GM12878 (cell line): Measurements from ENCODE around the gene CENPE. TPM values are rescaled to one million over a fixed set of nuclear protein-coding genes. Genes with fewer than 3 reads are reported as not detected.

Source experiments
- BCL11A ChIP-seq: IDR thresholded peaks from 2 replicates; pipeline ENCODE4 v1.6.1; 2011; ENCODE audit warnings: low read depth, low read length
- CHD1 ChIP-seq: IDR thresholded peaks from 2 replicates; pipeline ENCODE4 v1.6.1; 2012; ENCODE audit warnings: low read depth, low read length, improper control_type of control experiment
- CHD4 ChIP-seq: fragments of 200-600 bp; sonication (generic); IDR thresholded peaks from 2 replicates; pipeline ENCODE4 v1.6.1; 2016; ENCODE audit warnings: mild to moderate bottlenecking
- DPF2 ChIP-seq: fragments of 450-650 bp; IDR thresholded peaks from 2 replicates; pipeline ENCODE4 v1.6.1; 2017; ENCODE audit warnings: mild to moderate bottlenecking
- FOXM1 ChIP-seq: IDR thresholded peaks from 2 replicates; pipeline ENCODE4 v1.6.1; 2012; ENCODE audit warnings: low read depth, mild to moderate bottlenecking, inconsistent platforms, low read length, moderate library complexity
- GABPA ChIP-seq: IDR thresholded peaks from 2 replicates; pipeline ENCODE4 v1.6.1; 2014; ENCODE audit warnings: antibody characterized with exemption, low read depth, mild to moderate bottlenecking, inconsistent platforms
- HDAC2 ChIP-seq: fragments of 200-600 bp; sonication (generic); IDR thresholded peaks from 2 replicates; pipeline ENCODE4 v1.6.1; 2017
- IKZF2 ChIP-seq, 2 experiments: fragments of 450-650 bp; IDR thresholded peaks; 2 replicates each; pipeline ENCODE4 v1.6.1; 2017; ENCODE audit warnings: mild to moderate bottlenecking in 2 of 2, moderate library complexity in 2 of 2
- JUND ChIP-seq: IDR thresholded peaks from 2 replicates; pipeline ENCODE4 v1.6.1; 2012; ENCODE audit warnings: low read depth, mild to moderate bottlenecking, low read length, improper control_type of control experiment, moderate library complexity
- MTA2 ChIP-seq: fragments of 450-650 bp; IDR thresholded peaks from 2 replicates; pipeline ENCODE4 v1.6.1; 2016; ENCODE audit warnings: low read depth, mild to moderate bottlenecking, moderate library complexity
- NFIC ChIP-seq: IDR thresholded peaks from 2 replicates; pipeline ENCODE4 v1.6.1; 2012; ENCODE audit warnings: low read depth, mild to moderate bottlenecking, inconsistent platforms, low read length, moderate library complexity
- NFXL1 ChIP-seq: fragments of 450-650 bp; IDR thresholded peaks from 2 replicates; pipeline ENCODE4 v1.6.1; 2017; ENCODE audit warnings: antibody characterized with exemption, mild to moderate bottlenecking, borderline replicate concordance
- NR2C2 ChIP-seq: IDR thresholded peaks from 2 replicates; pipeline ENCODE4 v1.6.1; 2011; ENCODE audit warnings: borderline replicate concordance, low read depth; ENCODE audit not compliant: control insufficient read depth, insufficient read length
- PAX5 ChIP-seq: IDR thresholded peaks from 2 replicates; pipeline ENCODE4 v1.6.1; 2011; ENCODE audit warnings: low read depth, low read length, borderline replicate concordance
- POLR2A ChIP-seq: IDR thresholded peaks from 2 replicates; pipeline ENCODE4 v1.6.1; 2011; ENCODE audit warnings: low read depth, mild to moderate bottlenecking, low read length
- RB1 ChIP-seq: fragments of 450-650 bp; formaldehyde crosslinking; IDR thresholded peaks from 2 replicates; pipeline ENCODE4 v1.6.1; 2017; ENCODE audit warnings: mild to moderate bottlenecking, borderline replicate concordance
- RUNX3 ChIP-seq: IDR thresholded peaks from 2 replicates; pipeline ENCODE4 v1.6.1; 2012; ENCODE audit warnings: low read length, inconsistent platforms
- SMARCA5 ChIP-seq: fragments of 450-650 bp; IDR thresholded peaks from 2 replicates; pipeline ENCODE4 v1.6.1; 2017; ENCODE audit warnings: mild to moderate bottlenecking
- SPI1 ChIP-seq: IDR thresholded peaks from 2 replicates; pipeline ENCODE4 v1.6.1; 2011; ENCODE audit warnings: low read depth, mild to moderate bottlenecking, low read length, moderate library complexity, borderline replicate concordance; ENCODE audit not compliant: insufficient read depth
- SREBF2 ChIP-seq: IDR thresholded peaks from 2 replicates; pipeline ENCODE4 v1.6.1; 2012; ENCODE audit warnings: mild to moderate bottlenecking, low read length
- TAF1 ChIP-seq: IDR thresholded peaks from 2 replicates; pipeline ENCODE4 v1.6.1; 2011; ENCODE audit warnings: mild to moderate bottlenecking, low read depth, low read length, borderline replicate concordance
- YY1 ChIP-seq: IDR thresholded peaks from 2 replicates; pipeline ENCODE4 v1.6.1; 2011; ENCODE audit warnings: low read depth, mild to moderate bottlenecking, low read length
- ZNF207 ChIP-seq: fragments of 450-650 bp; IDR thresholded peaks from 2 replicates; pipeline ENCODE4 v1.6.1; 2014; ENCODE audit warnings: antibody characterized with exemption, mild to moderate bottlenecking, borderline replicate concordance
- ZNF217 ChIP-seq: fragments of 450-650 bp; IDR thresholded peaks from 2 replicates; pipeline ENCODE4 v1.6.1; 2017; ENCODE audit warnings: antibody characterized with exemption, mild to moderate bottlenecking
- polyA plus RNA-seq, 11 experiments: library from polyadenylated mRNA; depleted of rRNA in 4 of 11; unstranded in 6 of 11; stranded (reverse) in 5 of 11; fragments of >200 nt; fragmentation: Nextera tagmentation in 4 of 11; fragmentation: Illumina TruSeq in 1 of 11; extraction: Ambion mirVana in 4 of 11; extraction: Trizol in 1 of 11; gene quantifications; 1 replicate in 1 of 11; 2 replicates in 10 of 11; pipeline versions ENCODE4 v1.2.1 to v1.2.3, GENCODE V29; 2011 to 2016; ENCODE audit warnings: inconsistent platforms in 2 of 11, missing spikeins in 2 of 11, low read depth in 1 of 11
- total RNA-seq, 4 experiments: library from RNA; depleted of rRNA in 3 of 4; stranded (reverse); fragments of >200 nt in 3 of 4; fragmentation: Illumina TruSeq in 1 of 4; extraction: Trizol in 1 of 4; gene quantifications; 2 replicates each; pipeline versions ENCODE4 v1.2.1 to v1.2.3, GENCODE V29; 2013 to 2021
- TF ChIP-seq, protein P1 (sequence below): fragments of 450-650 bp; IDR thresholded peaks from 2 replicates; pipeline ENCODE4 v1.6.1; 2017; ENCODE audit warnings: antibody characterized with exemption, mild to moderate bottlenecking, moderate library complexity
- TF ChIP-seq, protein P2 (sequence below): fragments of 450-650 bp; IDR thresholded peaks from 2 replicates; pipeline ENCODE4 v1.6.1; 2016; ENCODE audit warnings: mild to moderate bottlenecking, moderate library complexity, borderline replicate concordance

The CENPE gene
- total and polyA plus RNA-seq, 10 of the 15 experiments (the other 5 are each of a cell fraction or from before 2014, with no cell fraction given) = 10.2 to 53.6 (median 25.2) TPM

DNA sequence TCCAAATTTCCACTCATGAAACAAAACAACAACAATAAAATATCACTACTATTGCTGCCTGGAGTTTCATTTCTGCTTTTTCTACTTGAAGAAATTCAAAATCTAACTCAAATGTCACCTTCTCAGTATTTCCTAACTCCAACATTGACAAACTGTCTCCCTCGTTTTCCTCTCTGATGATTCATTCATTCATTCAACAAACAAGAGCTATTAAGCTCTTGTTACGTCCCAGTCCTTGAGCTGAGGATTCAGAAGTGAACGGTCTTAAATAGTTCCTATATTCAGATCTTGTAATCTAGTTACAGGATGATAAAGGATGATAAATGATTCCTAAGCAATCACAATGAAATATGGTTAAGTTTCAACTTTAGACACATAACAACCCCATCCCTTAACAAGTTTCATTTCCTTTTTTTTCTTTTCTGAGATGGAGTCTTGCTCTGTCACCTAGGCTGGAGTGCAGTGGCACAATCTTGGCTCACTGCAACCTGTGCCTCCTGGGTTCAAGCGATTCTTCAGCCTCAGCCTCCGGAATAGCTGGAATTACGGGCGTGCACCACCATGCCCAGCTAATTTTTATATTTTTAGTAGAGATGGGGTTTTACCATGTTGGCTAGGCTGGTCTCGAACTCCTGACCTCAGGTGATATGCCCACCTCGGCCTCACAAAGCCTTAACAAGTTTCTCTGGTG, 123.3 kb downstream of the CENPE start (continued):
- TF ChIP-seq, protein P1, sequence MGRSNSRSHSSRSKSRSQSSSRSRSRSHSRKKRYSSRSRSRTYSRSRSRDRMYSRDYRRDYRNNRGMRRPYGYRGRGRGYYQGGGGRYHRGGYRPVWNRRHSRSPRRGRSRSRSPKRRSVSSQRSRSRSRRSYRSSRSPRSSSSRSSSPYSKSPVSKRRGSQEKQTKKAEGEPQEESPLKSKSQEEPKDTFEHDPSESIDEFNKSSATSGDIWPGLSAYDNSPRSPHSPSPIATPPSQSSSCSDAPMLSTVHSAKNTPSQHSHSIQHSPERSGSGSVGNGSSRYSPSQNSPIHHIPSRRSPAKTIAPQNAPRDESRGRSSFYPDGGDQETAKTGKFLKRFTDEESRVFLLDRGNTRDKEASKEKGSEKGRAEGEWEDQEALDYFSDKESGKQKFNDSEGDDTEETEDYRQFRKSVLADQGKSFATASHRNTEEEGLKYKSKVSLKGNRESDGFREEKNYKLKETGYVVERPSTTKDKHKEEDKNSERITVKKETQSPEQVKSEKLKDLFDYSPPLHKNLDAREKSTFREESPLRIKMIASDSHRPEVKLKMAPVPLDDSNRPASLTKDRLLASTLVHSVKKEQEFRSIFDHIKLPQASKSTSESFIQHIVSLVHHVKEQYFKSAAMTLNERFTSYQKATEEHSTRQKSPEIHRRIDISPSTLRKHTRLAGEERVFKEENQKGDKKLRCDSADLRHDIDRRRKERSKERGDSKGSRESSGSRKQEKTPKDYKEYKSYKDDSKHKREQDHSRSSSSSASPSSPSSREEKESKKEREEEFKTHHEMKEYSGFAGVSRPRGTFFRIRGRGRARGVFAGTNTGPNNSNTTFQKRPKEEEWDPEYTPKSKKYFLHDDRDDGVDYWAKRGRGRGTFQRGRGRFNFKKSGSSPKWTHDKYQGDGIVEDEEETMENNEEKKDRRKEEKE = no peak
- TF ChIP-seq JUND (no peak), SPI1 (peak; percentile 82), NR2C2 (no peak), CHD1 (no peak), YY1 (0 out of 2 replicates have a peak, but pooled peaks have one; percentile 13), ZNF207 (0 out of 2 replicates have a peak, but pooled peaks have one; percentile 10), PAX5 (no peak), RB1 (no peak), POLR2A (no peak), ZNF217 (0 out of 2 replicates have a peak, but pooled peaks have one; percentile 58), FOXM1 (0 out of 2 replicates have a peak, but pooled peaks have one; percentile 10), IKZF2 (IDR thresholded peaks at IDR 0.05) (peak; percentile 67 to 78; a peak in 2 of 4 replicates), CHD4 (no peak), GABPA (no peak), NFXL1 (no peak), DPF2 (peak; percentile 89), MTA2 (peak; percentile 83), BCL11A (no peak), NFIC (0 out of 2 replicates have a peak, but pooled peaks have one; percentile 17), RUNX3 (0 out of 2 replicates have a peak, but pooled peaks have one; percentile 2), TAF1 (no peak), HDAC2 (no peak), SREBF2 (no peak), SMARCA5 (0 out of 2 replicates have a peak, but pooled peaks have one; percentile 39)
- TF ChIP-seq, protein P2, sequence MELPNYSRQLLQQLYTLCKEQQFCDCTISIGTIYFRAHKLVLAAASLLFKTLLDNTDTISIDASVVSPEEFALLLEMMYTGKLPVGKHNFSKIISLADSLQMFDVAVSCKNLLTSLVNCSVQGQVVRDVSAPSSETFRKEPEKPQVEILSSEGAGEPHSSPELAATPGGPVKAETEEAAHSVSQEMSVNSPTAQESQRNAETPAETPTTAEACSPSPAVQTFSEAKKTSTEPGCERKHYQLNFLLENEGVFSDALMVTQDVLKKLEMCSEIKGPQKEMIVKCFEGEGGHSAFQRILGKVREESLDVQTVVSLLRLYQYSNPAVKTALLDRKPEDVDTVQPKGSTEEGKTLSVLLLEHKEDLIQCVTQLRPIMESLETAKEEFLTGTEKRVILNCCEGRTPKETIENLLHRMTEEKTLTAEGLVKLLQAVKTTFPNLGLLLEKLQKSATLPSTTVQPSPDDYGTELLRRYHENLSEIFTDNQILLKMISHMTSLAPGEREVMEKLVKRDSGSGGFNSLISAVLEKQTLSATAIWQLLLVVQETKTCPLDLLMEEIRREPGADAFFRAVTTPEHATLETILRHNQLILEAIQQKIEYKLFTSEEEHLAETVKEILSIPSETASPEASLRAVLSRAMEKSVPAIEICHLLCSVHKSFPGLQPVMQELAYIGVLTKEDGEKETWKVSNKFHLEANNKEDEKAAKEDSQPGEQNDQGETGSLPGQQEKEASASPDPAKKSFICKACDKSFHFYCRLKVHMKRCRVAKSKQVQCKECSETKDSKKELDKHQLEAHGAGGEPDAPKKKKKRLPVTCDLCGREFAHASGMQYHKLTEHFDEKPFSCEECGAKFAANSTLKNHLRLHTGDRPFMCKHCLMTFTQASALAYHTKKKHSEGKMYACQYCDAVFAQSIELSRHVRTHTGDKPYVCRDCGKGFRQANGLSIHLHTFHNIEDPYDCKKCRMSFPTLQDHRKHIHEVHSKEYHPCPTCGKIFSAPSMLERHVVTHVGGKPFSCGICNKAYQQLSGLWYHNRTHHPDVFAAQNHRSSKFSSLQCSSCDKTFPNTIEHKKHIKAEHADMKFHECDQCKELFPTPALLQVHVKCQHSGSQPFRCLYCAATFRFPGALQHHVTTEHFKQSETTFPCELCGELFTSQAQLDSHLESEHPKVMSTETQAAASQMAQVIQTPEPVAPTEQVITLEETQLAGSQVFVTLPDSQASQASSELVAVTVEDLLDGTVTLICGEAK = no peak
